ENCODE data around the gene MPPED1. TPM values are rescaled to one million over a fixed set of nuclear protein-coding genes. Genes with fewer than 3 reads are reported as not detected.

MPPED1 gene
- total RNA-seq, 4 donors from 2014 or later = 0.23 to 0.99 (median 0.80) TPM; not detected in 1

DNA sequence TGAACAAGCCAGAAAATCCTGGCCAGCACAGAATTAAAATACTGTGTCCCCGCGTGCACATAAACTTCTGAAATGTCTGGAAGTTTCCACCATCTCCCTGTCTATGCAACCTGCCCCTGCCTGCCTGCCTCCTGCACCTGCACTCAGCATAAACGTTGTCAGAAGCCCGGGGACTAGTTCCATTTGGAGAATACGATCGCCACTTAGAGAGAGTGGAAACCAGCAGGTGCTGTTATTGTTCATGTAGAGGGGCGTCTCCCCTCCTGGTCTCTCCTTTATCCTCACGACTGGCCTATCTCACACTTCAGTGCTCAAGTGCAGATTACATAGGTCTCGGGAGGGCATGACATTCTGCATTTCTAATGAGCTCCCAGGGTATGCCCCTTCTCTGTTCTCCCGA lies 35.6 kb downstream of the MPPED1 start:
- WGBS = 36% methylated on average over 10 of the region's 10 CpGs
- Histone ChIP-seq H3K27ac (no peak overlapping the region), H3K4me3 (no peak overlapping the region), H3K9me3 (no peaks in the 10 kb centered on the region), H3K27me3 (peaks cover 27% of the 10 kb centered on the region), H3K36me3 (no peaks in the 10 kb centered on the region), H3K4me1 (peaks cover 5% of the 10 kb centered on the region)
- no peak for DNase-seq (ENCODE audit: low spot score in 2 of 2)
- TF ChIP-seq, protein P1, sequence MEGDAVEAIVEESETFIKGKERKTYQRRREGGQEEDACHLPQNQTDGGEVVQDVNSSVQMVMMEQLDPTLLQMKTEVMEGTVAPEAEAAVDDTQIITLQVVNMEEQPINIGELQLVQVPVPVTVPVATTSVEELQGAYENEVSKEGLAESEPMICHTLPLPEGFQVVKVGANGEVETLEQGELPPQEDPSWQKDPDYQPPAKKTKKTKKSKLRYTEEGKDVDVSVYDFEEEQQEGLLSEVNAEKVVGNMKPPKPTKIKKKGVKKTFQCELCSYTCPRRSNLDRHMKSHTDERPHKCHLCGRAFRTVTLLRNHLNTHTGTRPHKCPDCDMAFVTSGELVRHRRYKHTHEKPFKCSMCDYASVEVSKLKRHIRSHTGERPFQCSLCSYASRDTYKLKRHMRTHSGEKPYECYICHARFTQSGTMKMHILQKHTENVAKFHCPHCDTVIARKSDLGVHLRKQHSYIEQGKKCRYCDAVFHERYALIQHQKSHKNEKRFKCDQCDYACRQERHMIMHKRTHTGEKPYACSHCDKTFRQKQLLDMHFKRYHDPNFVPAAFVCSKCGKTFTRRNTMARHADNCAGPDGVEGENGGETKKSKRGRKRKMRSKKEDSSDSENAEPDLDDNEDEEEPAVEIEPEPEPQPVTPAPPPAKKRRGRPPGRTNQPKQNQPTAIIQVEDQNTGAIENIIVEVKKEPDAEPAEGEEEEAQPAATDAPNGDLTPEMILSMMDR (IDR thresholded peaks at IDR 0.05) = no peak
- no peak for TF ChIP-seq POLR2A (IDR thresholded peaks at IDR 0.05)
- TF ChIP-seq POLR2AphosphoS5 (IDR thresholded peaks at IDR 0.05) = no peak
- no peak for TF ChIP-seq EP300 (IDR thresholded peaks at IDR 0.05)

DNA sequence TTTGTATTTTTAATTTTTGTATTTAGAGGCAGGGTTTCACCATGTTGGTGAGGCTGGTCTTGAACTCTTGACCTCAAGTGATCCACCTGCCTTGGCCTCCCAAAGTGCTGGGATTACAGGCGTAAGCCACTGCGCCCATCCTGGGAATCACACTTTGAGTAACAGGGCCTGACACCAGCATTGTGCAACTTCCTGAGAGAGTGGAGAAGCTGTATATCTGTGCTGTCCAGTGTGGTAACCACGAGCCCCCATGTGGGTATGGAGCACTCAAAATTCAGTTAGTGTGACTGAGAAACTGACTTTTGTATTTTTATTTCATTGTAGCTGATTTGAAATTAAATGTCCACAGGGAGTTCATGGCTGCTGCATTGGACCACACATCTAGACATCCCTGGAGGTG lies 36.2 kb downstream of the MPPED1 start:
- Histone ChIP-seq H3K36me3 (no peaks in the 10 kb centered on the region), H3K4me1 (peaks cover 5% of the 10 kb centered on the region), H3K4me3 (no peak overlapping the region), H3K27me3 (peaks cover 28% of the 10 kb centered on the region), H3K9me3 (no peaks in the 10 kb centered on the region), H3K27ac (no peak overlapping the region)
- DNase-seq (ENCODE audit: low spot score in 2 of 2) = no peak
- TF ChIP-seq POLR2A (IDR thresholded peaks at IDR 0.05) (no peak), POLR2AphosphoS5 (IDR thresholded peaks at IDR 0.05) (no peak), EP300 (IDR thresholded peaks at IDR 0.05) (no peak)
- TF ChIP-seq, protein P1 (IDR thresholded peaks at IDR 0.05) = no peak
- WGBS = 83% methylated on average over 3 of the region's 3 CpGs

DNA sequence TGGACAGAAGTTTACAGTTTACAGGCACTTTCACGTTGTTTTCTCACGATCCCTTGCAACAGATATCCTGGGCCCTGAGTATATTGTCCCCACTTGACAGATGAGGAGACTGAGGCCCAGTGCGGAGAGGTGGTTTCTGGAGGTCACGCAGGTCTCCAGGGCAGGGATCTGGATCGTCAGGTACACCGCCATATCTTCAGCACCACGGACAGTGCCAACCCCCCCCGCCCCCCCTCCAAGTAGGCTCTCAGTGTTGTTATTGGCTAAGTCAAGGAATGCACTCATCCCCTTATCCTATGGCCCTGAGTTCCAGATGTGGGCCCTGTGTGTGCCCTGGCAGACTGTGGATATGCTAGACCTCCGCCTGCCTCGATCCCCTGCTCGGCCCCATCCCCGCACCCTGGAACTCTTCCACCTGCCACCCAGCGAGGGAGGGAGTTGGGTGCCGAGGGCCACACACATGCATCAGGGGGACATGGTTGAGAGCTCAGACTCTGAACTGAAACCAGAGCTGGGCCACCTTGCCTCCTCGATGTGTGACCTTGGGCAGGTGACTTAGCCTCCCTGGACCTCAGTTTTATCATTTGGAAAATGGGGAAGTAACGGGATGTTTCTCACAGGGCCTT lies 37.5 kb downstream of the MPPED1 start:
- WGBS = 53% methylated on average over 9 of the region's 16 CpGs
- Histone ChIP-seq H3K36me3 (no peaks in the 10 kb centered on the region), H3K27me3 (peaks cover 35% of the 10 kb centered on the region), H3K4me1 (peaks cover 5% of the 10 kb centered on the region), H3K4me3 (no peak overlapping the region), H3K27ac (no peak overlapping the region), H3K9me3 (no peaks in the 10 kb centered on the region)
- TF ChIP-seq POLR2A (IDR thresholded peaks at IDR 0.05) (no peak), EP300 (IDR thresholded peaks at IDR 0.05) (no peak), POLR2AphosphoS5 (IDR thresholded peaks at IDR 0.05) (no peak)
- TF ChIP-seq, protein P1 (IDR thresholded peaks at IDR 0.05) = no peak
- DNase-seq (ENCODE audit: low spot score in 2 of 2) = no peak

DNA sequence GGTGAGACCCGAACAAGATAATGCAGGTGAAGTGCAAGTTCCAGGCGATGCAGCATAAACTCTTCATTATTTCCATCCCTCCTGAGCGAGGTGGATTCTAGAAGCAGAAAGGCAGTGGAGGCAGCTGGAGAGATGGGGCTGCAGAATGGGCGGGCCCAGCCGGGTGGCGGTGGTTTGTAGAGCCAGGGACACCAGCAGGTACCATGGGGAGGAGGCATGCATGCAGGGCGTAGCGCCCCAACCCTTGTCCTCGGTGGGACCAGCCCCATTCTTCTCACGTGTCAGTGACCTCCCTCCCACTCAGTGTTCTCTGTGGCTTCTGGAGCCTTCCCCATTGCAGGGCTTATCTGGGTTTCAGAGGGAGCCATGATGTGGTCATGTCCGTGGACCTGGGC lies 38.0 kb downstream of the MPPED1 start:
- peaks cover 5% of the 10 kb centered on the region for H3K4me1 ChIP-seq
- H3K4me3 ChIP-seq = no peak overlapping the region
- no peaks in the 10 kb centered on the region for H3K36me3 ChIP-seq
- no peak overlapping the region for H3K27ac ChIP-seq
- H3K27me3 ChIP-seq = peaks cover 36% of the 10 kb centered on the region
- TF ChIP-seq, protein P1 (IDR thresholded peaks at IDR 0.05) = no peak
- TF ChIP-seq POLR2AphosphoS5 (IDR thresholded peaks at IDR 0.05) (no peak), POLR2A (IDR thresholded peaks at IDR 0.05) (no peak), EP300 (IDR thresholded peaks at IDR 0.05) (no peak)
- WGBS = 87% methylated on average over 11 of the region's 11 CpGs
- H3K9me3 ChIP-seq = no peaks in the 10 kb centered on the region
- no peak for DNase-seq (ENCODE audit: low spot score in 2 of 2)

DNA sequence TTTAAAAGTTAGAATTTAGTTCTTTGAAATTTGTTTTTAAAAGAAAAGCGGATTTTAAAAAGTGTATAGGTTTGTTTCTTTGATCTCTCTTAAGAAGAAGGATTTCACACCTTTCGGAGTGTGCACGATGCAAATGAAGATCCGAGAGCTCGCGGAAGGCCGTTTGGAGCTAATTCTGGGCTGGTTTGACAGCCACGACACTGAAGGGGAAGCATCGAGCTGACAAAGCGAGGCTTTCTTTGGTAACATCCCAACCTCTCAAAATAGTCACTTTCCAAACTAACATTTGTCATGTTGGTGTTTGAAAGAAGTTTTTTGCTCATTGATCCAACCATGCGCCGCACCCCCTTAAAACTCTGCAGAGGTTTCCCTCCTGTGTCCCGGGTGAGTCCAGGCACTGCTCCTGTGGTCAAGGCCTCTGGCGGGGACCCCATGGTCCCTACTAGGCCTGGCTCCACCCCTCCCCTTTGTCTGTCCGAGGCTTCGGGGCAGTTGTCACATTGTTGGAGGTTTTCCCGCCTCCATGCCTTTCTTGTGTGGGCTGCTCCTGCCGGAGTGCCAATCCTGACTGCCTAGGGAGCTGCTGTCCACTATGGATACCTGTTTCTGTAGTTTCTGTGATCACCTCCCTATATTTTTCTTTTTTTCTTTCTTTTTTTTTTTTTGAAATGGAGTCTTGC lies 39.7 kb downstream of the MPPED1 start:
- Histone ChIP-seq H3K4me1 (peaks cover 5% of the 10 kb centered on the region), H3K27me3 (peaks cover 32% of the 10 kb centered on the region), H3K4me3 (no peak overlapping the region), H3K9me3 (no peaks in the 10 kb centered on the region), H3K27ac (no peak overlapping the region), H3K36me3 (no peaks in the 10 kb centered on the region)
- WGBS = 74% methylated on average over 18 of the region's 18 CpGs
- DNase-seq (ENCODE audit: low spot score in 2 of 2) = no peak
- TF ChIP-seq POLR2A (IDR thresholded peaks at IDR 0.05) (no peak), POLR2AphosphoS5 (IDR thresholded peaks at IDR 0.05) (no peak), EP300 (IDR thresholded peaks at IDR 0.05) (no peak)
- TF ChIP-seq, protein P1 (IDR thresholded peaks at IDR 0.05) = no peak

All from suprapubic skin (tissue), 4 donors.